GM13977 (cell line): Measurements from ENCODE around the gene DUSP3.

Source experiments
- DNase-seq: peaks from one replicate; pipeline ENCODE4 v3.0.0; 2012; ENCODE audit warnings: low spot score
- CTCF ChIP-seq: IDR thresholded peaks from 2 replicates; pipeline ENCODE4 v1.5.1; 2012; ENCODE audit warnings: mild to moderate bottlenecking, control low read depth; ENCODE audit not compliant: insufficient read depth; ENCODE audit errors: extremely low read depth, missing control alignments
- in situ Hi-C: fragments of 300-500 bp; cut with MboI; formaldehyde crosslinking; loops from one replicate; pipeline ENCODE4 v1.12.0; 2022; ENCODE audit warnings: low sequenced_read_pairs, low pct_unique_long_range_greater_than_20kb, mixed read lengths, inconsistent platforms; ENCODE audit not compliant: unreplicated experiment

Gene DUSP3

GRCh38 chr17:43745541-43745940 lies 33.2 kb downstream of the DUSP3 start:
- in situ Hi-C loops: no loop called here
- TF ChIP-seq CTCF: no peak
- no peak for DNase-seq

GRCh38 chr17:43741636-43742035 lies 37.1 kb downstream of the DUSP3 start:
- DNase-seq: no peak
- in situ Hi-C loops: no loop called here
- no peak for TF ChIP-seq CTCF

- TF ChIP-seq CTCF: no peak
- in situ Hi-C loops: no loop called here
- no peak for DNase-seq
Observed at GRCh38 chr17:43740541-43740940, 38.2 kb downstream of the DUSP3 start.

DNA sequence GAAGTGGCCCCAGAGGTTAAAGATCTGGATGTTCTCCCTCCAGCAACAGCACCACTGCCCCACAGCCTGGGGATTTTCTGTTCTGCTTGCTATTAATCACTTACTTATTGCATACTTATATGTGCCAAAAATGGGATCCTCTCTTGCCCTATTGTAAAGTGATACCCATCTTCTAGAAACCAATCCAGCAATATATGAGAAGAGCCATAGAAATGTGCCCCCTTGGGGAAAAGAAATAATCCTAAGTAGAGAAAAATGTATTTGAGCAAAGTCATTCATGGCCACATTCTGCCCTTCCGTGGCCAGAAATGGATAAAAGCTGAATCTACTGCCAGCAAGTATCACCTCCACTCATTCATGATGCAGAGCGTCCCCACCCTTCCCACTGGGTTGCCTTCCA lies 41.1 kb downstream of the DUSP3 start:
- no peak for TF ChIP-seq CTCF
- DNase-seq: no peak
- in situ Hi-C loops: no loop called here

DNA sequence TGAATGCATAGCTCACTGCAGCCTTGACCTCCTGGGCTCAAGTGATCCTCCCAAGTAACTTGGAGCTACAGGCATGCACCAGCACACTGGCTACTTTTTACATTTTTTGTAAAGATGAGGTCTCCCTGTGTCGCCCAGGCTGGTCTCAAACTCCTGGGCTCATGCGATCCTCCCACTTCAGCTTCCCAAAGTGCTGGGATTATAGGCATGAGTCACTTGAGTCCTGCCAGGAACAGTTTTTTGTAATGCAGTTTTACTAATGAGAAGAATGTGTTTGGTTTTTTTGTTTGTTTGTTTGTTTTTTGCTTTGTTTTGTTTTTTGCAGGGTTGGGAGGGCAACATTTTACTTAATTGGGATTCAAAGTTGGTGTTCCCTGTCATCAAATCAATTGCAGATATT lies 42.4 kb downstream of the DUSP3 start:
- DNase-seq: no peak
- in situ Hi-C loops: no loop called here
- TF ChIP-seq CTCF: no peak

DNA sequence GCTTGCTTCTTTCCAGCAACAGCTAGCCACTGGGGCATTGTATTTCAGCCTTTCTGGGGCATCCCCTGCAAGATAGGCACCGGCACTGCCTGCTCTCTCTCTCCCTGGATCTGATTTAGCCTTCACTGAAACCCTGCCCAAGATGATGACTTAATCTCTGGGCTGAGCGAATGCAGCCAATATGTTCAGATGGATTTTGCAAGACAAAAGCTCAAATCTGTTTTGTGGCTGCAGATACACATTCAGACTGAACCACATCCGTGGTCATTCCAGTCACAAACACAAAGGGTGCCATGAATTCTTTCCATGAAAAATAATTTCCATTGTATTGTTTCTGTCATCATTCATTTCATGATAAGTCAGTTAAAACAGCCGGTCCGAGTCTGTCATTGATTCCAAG lies 44.4 kb downstream of the DUSP3 start:
- no peak for TF ChIP-seq CTCF
- DNase-seq: no peak
- in situ Hi-C loops: no loop called here

DNA sequence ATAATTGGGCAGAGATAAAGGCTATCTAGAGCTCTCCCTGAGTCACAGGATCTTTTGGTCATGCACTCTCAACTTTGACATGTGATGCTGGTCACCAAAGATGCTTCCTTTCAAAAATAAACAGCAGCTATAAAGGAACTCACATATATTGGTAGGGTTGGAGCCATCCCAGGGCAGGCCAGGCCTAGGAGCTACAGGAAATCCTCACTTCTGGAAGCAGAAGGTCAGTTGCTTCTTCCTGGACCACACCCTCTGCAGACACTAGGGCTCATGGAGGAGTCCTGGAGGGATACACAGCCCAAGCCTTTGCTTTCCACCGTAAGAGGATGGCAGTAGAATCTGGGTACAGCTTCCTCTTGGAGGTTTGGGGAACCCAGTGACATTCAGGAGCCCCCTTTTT lies 44.8 kb downstream of the DUSP3 start:
- in situ Hi-C loops: no loop called here
- no peak for DNase-seq
- no peak for TF ChIP-seq CTCF
